ENCODE data around the gene SLC9C1.
"Not testable (repeated sequence)": the region's sequence is repeated elsewhere in the genome, so short reads cannot be mapped to it uniquely, and the experiment has no call there.

SLC9C1 gene

DNA sequence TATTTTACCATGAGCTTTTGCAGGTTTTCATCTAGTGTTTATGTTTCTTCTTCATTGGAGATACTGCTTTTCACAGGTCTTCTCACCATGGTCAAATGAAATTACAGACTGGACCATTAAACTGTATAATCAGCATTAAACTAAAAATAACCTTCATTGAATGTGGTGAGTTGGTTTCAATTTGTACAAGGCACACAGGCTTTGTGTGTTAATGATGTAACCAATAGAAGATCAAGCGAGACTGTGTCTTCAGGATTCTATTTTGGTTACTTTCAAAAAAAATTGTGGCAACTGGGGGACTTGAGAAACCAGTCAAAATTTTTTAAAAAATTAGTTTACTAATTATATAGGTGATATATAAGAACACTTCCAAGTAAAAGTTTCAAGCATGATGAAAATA lies 106.7 kb downstream of the SLC9C1 start:
- DNase-seq (ENCODE audit: low read depth in 3 of 3): no peak

DNA sequence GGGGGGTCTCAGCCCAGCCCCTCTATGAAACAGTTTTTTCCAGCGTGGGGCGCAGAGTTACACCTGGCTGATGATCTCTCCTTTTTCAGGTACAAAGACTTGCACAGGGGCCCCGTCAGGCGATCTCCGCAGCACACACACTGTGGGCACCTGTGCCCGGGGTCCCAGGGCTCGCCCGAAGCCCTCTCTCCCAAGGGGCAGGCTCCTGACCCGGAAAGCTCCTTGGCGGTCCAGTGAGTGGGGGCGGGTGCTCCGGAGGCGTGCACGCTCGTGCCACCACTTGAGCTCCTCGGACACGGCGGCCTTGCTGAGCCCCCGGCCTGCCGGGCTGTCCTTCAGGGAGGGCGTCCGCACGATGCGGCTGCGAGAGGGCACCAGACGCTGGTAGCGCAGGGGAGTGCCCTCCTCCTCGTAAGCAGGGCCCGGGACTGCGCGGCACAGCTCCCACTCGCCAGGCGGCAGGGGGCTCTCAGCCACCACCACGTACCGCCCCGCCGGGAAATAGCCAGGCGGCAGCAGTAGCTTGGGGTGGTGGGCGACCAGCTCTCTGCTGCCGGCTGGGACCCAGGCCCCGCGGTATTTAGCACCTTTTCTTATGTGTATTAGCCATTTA lies 108.5 kb downstream of the SLC9C1 start:
- DNase-seq (ENCODE audit: low read depth in 3 of 3): not testable (repeated sequence)

DNA sequence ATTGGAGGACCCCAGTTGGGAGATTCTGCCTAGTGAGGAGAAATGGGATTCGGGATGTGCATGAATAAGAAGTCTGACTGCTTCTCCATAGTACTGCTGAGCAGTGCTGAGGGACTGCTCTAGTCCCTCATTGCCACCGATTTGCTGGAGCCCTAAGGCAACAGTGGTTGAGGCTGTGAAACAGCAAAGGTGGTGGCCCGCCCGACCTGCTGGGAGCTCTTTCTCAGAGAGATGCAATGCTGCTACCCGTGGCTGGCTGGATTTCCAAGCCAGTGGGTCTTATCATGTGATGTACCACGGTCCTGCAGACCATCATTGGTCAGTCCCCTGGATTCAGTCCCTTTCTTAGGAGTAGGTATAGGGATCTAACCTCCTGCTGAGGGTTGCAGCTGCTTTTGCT lies 118.4 kb downstream of the SLC9C1 start:
- no peak for DNase-seq (ENCODE audit: low read depth in 3 of 3)

DNA sequence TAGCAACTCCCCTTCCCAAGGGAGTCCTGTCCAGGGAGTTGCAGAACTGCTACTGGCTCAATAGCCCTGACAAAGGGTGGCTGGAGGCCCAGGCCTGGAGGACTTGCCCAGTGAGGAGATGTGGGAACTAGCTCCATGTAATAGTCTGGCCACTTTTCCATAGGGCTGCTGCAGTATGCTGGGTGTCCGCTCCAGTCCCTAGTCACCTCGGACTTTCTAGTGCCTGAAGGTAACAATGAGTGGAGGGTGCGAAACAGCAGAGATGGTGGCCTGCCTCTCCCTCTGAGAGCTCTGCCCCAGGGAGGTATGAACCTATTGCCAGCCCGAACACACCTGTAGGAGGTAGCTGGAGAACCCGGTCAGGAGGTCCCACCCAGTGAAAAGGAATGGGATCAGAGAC lies 119.0 kb downstream of the SLC9C1 start:
- no peak for DNase-seq (ENCODE audit: low read depth in 3 of 3)

DNA sequence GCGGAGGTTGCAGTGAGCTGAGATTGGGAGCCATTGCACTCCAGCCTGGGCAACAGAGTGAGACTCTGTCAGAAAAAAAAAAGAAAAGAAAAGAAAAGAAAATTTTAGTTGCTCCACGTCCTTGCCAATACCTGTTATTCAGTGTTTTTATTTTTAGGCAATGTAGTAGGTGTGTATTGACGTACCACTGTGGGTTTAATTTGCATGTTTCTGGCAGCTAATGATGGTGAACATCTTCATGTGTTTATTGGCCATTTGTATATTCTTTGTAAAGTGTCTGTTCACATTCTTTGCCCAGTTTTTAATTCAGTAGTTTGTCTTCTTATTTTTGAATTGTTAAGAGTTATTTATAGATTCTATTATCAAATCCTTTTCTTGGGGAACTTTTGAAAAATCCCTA lies 122.9 kb downstream of the SLC9C1 start:
- no peak for DNase-seq (ENCODE audit: low read depth in 3 of 3)

DNA sequence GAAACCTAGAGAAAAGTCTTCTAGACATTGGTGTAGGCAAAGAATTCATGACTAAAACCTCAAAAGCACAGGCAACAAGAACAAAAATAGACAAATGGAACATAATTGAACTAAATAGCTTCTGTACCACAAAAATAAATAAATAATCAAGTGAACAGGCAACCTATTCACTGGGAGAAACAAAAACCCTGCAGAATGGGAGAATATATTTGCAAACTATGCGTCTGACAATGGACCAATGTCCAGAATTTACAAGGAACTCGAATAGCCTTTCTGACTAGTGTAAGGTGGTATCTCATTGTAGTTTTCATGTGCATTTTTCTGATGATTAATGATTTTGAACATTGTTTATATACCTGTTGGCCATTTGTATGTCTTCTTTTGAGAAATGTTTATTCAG lies 124.0 kb downstream of the SLC9C1 start:
- no peak for DNase-seq (ENCODE audit: low read depth in 3 of 3)

- DNase-seq (ENCODE audit: low read depth in 3 of 3): no peak
These were observed 126.3 kb downstream of the SLC9C1 start for GRCh38 chr3:112167758-112168157.

- DNase-seq (ENCODE audit: low read depth in 3 of 3): no peak
These were observed 144.9 kb downstream of the SLC9C1 start for GRCh38 chr3:112149136-112149535.

GRCh38 chr3:112143689-112144088 lies 150.3 kb downstream of the SLC9C1 start:
- DNase-seq (ENCODE audit: low read depth in 3 of 3): no peak

DNA sequence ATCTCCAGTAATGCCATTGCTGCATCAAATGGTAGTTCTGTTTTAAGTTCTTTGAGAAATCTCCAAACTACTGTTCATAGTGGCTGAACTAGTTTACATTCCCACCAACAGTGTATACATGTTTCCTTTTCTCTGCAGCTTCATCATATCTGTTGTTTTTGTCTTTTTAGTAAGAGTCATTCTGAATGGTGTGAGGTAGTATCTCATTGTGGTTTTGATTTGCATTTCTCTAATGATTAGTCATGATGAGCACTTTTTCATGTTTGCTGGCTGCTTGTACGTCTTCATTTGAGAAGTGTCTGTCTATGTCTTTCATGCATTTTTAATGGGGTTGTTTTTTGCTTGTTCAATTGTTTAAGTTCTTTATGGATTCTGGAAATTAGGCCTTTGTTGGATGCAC lies 150.8 kb downstream of the SLC9C1 start:
- no peak for DNase-seq (ENCODE audit: low read depth in 3 of 3)

- DNase-seq (ENCODE audit: low read depth in 3 of 3): no peak
These were observed 152.7 kb downstream of the SLC9C1 start for GRCh38 chr3:112141293-112141692.

DNA sequence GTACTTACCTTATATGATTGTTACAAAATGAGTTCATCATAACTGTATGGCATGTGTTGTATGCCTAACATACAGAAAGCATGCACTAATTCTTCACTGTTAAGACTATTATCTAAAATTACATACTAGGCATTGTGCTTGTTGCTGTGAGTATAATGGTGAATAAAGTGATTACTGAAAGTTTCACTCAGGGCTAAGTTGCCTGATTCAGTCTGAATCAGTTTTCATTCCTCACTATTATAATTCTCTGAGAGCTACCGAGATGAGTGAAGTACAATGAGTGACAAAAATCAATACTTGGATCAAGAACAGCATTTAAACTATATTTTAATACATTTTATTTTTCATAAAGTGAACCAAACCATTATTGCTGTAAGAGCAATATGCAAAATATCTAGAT lies 153.4 kb downstream of the SLC9C1 start:
- no peak for DNase-seq (ENCODE audit: low read depth in 3 of 3)

DNA sequence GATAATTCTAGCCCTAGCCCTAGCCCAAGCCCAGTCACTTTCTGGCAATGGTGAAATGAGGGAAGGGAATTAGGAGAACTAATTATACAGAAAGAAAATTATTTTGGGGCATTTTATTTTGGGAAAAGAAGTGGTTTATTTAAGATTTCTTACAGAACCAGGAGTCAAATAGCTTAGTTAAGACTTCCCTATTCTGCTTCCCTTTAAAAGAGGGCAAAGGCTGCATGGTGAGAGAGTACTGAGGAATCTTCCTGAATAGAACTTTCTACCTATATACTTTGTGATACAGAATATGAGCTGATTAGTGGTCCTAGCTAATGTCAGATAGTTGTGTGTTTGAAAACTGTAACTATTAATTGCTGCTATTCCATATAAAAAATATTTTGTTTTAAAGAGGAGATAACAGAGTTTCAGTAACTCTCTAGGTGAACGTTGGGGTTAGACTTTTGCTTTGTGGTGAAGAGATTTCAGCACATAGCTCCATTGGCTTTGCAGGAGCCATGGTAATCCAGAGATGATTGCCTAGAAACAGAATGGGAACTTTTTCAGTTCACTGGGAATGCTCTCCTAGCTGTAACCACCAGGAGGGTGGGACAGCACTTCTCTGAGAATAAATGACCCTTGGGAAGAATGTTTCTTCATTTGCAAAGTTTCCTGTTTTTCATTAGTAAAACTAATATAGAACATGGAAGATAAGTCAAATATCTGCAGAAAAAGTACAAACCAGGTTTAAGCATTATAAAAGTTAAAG lies 155.6 kb downstream of the SLC9C1 start:
- DNase-seq (ENCODE audit: low read depth in 3 of 3): no peak

DNA sequence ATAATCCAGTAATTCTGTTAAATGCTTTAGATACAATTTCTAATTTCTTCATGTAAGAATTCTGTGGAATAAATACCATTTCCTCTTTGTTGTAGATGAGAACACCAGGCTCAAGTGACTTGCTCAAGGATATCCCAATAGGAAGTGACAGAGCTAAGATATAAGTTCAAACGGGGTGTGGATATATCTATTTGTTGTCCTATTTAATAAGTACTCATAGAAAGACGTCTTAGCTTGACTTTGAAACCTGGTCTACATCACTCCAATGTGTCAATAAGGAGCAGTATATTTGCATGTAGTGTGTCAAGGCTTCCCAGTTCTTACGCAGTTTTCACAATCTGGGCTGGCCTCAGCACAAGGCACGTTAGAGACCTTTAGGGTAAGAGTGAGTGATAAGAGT lies 156.2 kb downstream of the SLC9C1 start:
- no peak for DNase-seq (ENCODE audit: low read depth in 3 of 3)

- DNase-seq (ENCODE audit: low read depth in 3 of 3): peak in 1 of 3 donors; percentile 36
These were observed 156.9 kb downstream of the SLC9C1 start for GRCh38 chr3:112136959-112137693.

DNA sequence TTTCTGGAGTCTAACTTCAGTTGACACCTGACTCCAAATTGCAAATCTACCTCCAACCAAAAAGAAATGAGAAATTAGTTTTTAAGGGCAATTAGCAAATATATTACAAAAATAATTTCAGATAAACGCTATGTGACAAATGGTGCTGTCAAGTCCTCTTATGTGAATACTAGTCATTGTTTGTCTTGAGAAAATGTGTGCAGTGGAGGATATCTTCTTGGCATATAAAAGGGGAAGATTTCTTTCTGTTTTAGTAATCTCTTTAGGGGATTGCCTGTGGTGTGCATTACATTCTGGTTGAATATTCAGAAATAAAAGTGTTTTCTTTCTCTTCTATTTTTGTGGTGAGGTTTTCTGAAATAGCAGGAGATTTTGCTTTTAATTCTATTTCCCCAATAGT lies 158.0 kb downstream of the SLC9C1 start:
- no peak for DNase-seq (ENCODE audit: low read depth in 3 of 3)

DNA sequence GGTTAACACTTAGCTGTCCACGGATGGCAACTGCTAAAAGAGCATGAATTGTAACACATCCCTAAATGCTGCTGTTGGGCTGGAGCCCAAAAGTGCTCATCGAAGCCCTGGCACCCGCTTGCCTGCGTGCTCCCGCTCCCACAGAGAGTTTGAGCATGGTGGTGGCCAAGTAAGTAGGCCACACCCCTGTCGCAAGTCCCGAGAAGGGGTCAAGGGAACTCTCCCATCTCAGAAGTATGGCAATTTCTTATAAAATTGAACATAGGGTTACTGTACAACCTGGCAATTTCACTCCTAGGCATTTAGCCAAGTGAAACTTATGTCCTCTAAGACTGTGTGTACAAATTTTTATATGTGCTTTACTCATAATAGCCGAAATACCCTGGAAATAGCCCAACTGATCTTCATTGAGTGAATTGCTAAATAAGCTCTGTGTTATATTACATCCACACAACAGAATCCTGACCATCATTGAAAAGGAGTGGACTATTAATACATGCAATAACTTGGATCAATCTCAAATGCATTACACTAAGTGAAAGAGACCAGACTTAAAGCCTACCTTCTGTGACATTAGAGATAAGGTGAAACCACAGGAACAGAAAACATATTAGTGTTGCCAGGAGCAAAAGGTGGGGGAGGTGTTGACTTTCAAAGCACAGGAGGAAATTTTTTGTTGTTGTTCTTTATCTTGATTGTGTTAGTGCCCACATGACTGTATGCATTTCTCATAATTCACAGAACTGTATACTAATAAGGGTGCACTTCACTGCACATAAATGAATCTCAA lies 159.5 kb downstream of the SLC9C1 start:
- DNase-seq (ENCODE audit: low read depth in 3 of 3): no peak

DNA sequence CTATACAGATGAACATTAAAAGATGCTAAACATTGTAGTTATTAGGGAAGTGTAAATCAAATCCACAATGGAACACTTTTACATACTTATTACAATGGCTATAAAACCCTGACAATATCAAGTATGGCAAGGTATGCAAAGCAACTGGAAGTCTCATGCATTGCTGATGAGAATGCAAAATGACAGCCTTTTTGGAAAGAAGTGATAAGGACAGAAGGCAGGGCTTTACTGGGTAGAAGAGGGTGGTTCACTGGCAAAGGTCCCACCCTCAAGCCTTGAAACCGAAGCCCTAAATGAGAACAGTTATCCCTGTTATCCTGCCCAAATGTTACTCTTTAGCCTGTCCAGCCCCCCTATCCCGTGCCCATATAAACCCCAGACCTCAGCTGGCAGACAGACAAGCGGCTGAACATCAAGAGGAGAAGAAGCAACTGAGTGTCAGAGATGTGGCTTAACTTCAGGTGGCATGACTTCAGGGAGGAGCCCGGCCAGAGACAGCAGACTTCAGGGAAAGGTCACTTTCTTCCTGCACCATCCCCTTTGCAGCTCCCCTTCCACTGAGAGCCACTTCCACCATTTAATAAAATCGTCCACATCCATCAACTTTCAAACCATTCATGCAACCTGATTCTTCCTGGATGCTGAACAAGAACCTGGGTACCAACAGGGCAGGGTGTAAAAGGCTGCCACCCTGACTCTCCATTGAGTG lies 160.2 kb downstream of the SLC9C1 start:
- DNase-seq (ENCODE audit: low read depth in 3 of 3): no peak

DNA sequence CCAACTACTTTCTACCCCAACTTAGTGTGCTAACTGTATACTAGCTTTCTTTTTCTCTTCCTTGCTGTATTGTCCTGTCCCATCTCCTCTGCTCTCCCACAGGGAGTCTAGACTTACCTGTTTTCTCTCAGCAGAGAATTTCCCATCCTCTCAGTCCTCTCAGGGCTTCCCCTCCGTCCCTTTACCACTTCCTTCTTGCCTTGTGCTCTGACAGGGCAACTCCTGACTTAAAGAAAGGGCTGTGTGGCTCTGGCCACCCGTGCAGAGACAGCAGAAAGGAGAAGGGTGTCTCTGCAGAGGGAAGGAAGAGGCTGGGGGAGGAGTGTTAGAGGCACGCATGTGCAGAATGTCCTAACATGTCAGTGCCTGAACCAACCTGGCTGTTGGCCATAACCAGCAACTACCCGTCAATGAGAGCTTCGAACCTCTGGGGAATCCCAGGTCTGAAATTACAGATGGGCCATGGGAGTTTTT lies 161.0 kb downstream of the SLC9C1 start, which contains the start of gene GCSAM:
TSS of gene GCSAM (minus strand) at position 274 of the 474 bp plus-strand sequence. CDS start at position 146, 128 bp downstream.
- peak; percentile 25 to 46 (median 42) for DNase-seq (ENCODE audit: low read depth in 3 of 3)

DNA sequence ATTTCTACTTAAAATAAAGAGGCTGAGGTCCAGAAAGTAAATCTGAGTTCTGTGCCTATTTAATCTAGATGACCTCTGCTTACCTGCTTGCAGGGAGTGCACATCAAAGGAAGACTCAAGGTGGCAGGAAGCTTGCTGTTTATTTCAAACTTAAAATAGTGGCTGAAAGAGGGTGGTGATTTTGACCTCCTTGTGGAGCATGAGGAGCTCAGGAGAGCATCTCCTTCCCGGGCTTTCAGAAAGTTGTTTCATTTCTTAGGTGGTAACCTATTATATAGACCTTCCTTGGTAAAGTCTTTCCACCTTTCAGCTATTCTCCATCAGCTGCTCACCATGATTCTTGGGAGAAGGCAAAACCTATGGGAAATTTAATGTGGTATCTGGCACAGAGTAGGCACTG lies 161.5 kb downstream of the SLC9C1 start:
- DNase-seq (ENCODE audit: low read depth in 3 of 3): no peak

DNA sequence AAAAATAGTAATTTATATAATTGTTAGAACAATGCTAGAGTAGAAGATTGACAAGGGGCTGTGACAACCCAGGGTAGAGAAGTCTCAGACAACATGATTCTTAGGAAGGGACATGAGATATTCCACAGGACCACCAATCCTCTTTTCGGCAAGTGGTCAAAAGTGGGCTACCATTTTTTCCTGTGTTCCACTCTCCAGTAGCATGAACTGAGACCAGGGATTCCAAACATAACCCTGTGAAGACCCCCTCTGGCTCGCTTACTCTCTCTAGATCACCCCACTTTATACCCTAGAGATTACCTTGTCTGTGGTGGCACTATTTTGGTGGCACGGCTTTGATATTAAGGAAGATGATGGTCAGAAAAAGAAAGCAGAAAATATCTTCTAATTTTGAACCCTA lies 161.9 kb downstream of the SLC9C1 start:
- no peak for DNase-seq (ENCODE audit: low read depth in 3 of 3)

All from stimulated activated CD4-positive, alpha-beta T cell treated with anti-CD3 and anti-CD28 coated beads, TNF-alpha, amount 100 ng/mL, for 48 hours (primary cell).